HepG2 (cell line): ENCODE results near the gene TF. TPM values are rescaled to one million over a fixed set of nuclear protein-coding genes. Genes with fewer than 3 reads are reported as not detected.
A peak's percentile ranks its signal among the peaks of the same experiment; 100 is the strongest.

Source experiments
- ASH2L ChIP-seq: fragments of 300-600, 200-600 bp; sonication (generic); IDR thresholded peaks from 2 replicates; pipeline ENCODE4 v1.7.0; 2017; ENCODE audit warnings: low read depth, mild to moderate bottlenecking, moderate library complexity, mixed read lengths, low read length; ENCODE audit not compliant: insufficient read length
- EHMT2 ChIP-seq: fragments of 200-600 bp; sonication (generic); IDR thresholded peaks from 2 replicates; pipeline ENCODE4 v1.7.0; 2017; ENCODE audit warnings: antibody characterized with exemption, low read depth, low read length, borderline replicate concordance
- ELF4 ChIP-seq: sonication (generic); formaldehyde crosslinking; IDR thresholded peaks from 2 replicates; pipeline ENCODE4 v1.5.0; 2020; ENCODE audit warnings: missing genetic modification reagents, mild to moderate bottlenecking, moderate library complexity, borderline replicate concordance
- FOXK1 ChIP-seq: sonication (generic); formaldehyde crosslinking; IDR thresholded peaks from 2 replicates; pipeline ENCODE4 v1.4.0; 2020; ENCODE audit warnings: low read depth, missing genetic modification reagents, borderline replicate concordance
- HOXA9 ChIP-seq: sonication (generic); formaldehyde crosslinking; IDR thresholded peaks from 2 replicates; pipeline ENCODE4 v1.8.1; 2022; ENCODE audit warnings: missing genetic modification reagents, mild to moderate bottlenecking, moderate library complexity, borderline replicate concordance
- IKZF1 ChIP-seq: fragments of 450-650 bp; IDR thresholded peaks from 2 replicates; pipeline ENCODE4 v1.7.1; 2016
- NCOA1 ChIP-seq: sonication (generic); formaldehyde crosslinking; IDR thresholded peaks from 2 replicates; pipeline ENCODE4 v1.9.0; 2021; ENCODE audit warnings: missing genetic modification reagents
- NPAS2 ChIP-seq: sonication (generic); formaldehyde crosslinking; IDR thresholded peaks from 2 replicates; pipeline ENCODE4 v1.8.0; 2022; ENCODE audit warnings: mild to moderate bottlenecking, missing genetic modification reagents, borderline replicate concordance
- RARG ChIP-seq: sonication (generic); formaldehyde crosslinking; IDR thresholded peaks from 2 replicates; pipeline ENCODE4 v1.4.0; 2020; ENCODE audit warnings: low read depth, mild to moderate bottlenecking, missing genetic modification reagents
- RFX5 ChIP-seq: IDR thresholded peaks from 2 replicates; pipeline ENCODE4 v1.6.1; 2011; ENCODE audit warnings: low read depth, low read length, improper control_type of control experiment
- RFXANK ChIP-seq: IDR thresholded peaks from 2 replicates; pipeline ENCODE4 v1.6.1; 2016
- RXRB ChIP-seq: IDR thresholded peaks from 2 replicates; pipeline ENCODE4 v1.6.1; 2016; ENCODE audit warnings: borderline replicate concordance, missing genetic modification reagents, missing compliant biosample characterization
- SAP130 ChIP-seq: IDR thresholded peaks from 2 replicates; pipeline ENCODE4 v1.6.1; 2016; ENCODE audit warnings: low read depth
- SMARCC2 ChIP-seq: fragments of 450-650 bp; IDR thresholded peaks from 2 replicates; pipeline ENCODE4 v1.6.1; 2017; ENCODE audit warnings: antibody characterized with exemption, mild to moderate bottlenecking
- SOX6 ChIP-seq, 2 experiments: fragments of 450-650 bp in 1 of 2; sonication (generic) in 1 of 2; formaldehyde crosslinking in 1 of 2; IDR thresholded peaks; 2 replicates each; pipeline versions ENCODE4 v1.4.0 to v1.6.1; 2017 to 2020; ENCODE audit warnings: antibody characterized with exemption in 1 of 2, mild to moderate bottlenecking in 1 of 2, missing genetic modification reagents in 1 of 2
- SRSF1 ChIP-seq: fragments of 200-400 bp; formaldehyde crosslinking; optimal IDR thresholded peaks from 2 replicates; pipeline ENCODE3; 2017; ENCODE audit warnings: mild to moderate bottlenecking, low read depth, low read length, moderate library complexity
- STAG1 ChIP-seq: sonication (generic); formaldehyde crosslinking; IDR thresholded peaks from 2 replicates; pipeline ENCODE4 v1.4.0; 2020; ENCODE audit warnings: missing genetic modification reagents
- TEAD2 ChIP-seq: sonication (generic); formaldehyde crosslinking; IDR thresholded peaks from 2 replicates; pipeline ENCODE4 v1.9.0; 2021; ENCODE audit warnings: missing genetic modification reagents
- XRCC5 ChIP-seq: fragments of 200-400 bp; formaldehyde crosslinking; optimal IDR thresholded peaks from 2 replicates; pipeline ENCODE3; 2017; ENCODE audit warnings: mild to moderate bottlenecking, low read length
- ZBTB8A ChIP-seq: sonication (generic); formaldehyde crosslinking; IDR thresholded peaks from 2 replicates; pipeline ENCODE4 v1.4.0; 2020; ENCODE audit warnings: mild to moderate bottlenecking, low read depth, missing genetic modification reagents, borderline replicate concordance
- ZFP62 ChIP-seq: sonication (generic); formaldehyde crosslinking; IDR thresholded peaks from 2 replicates; pipeline ENCODE4 v1.4.0; 2020; ENCODE audit warnings: missing genetic modification reagents
- ZNF205 ChIP-seq: IDR thresholded peaks from 2 replicates; pipeline ENCODE4 v1.6.1; 2018; ENCODE audit warnings: missing biosample characterization, missing genetic modification reagents
- ZNF331 ChIP-seq: sonication (generic); formaldehyde crosslinking; IDR thresholded peaks from 2 replicates; pipeline ENCODE4 v1.4.0; 2020; ENCODE audit warnings: missing genetic modification reagents
- ZNF703 ChIP-seq: sonication (generic); formaldehyde crosslinking; IDR thresholded peaks from 2 replicates; pipeline ENCODE4 v1.5.1; 2020; ENCODE audit warnings: missing genetic modification reagents, mild to moderate bottlenecking, moderate library complexity, borderline replicate concordance
- ZNF724P ChIP-seq: sonication (generic); formaldehyde crosslinking; IDR thresholded peaks from 2 replicates; pipeline ENCODE4 v1.8.0; 2022; ENCODE audit warnings: missing genetic modification reagents, borderline replicate concordance
- ZNF839 ChIP-seq: sonication (generic); formaldehyde crosslinking; IDR thresholded peaks from 2 replicates; pipeline ENCODE4 v1.4.0; 2020; ENCODE audit warnings: missing genetic modification reagents, mild to moderate bottlenecking, borderline replicate concordance
- ZNF841 ChIP-seq: sonication (generic); formaldehyde crosslinking; IDR thresholded peaks from 2 replicates; pipeline ENCODE4 v1.8.1; 2023; ENCODE audit warnings: missing genetic modification reagents, borderline replicate concordance
- ZNF883 ChIP-seq: sonication (generic); formaldehyde crosslinking; IDR thresholded peaks from 2 replicates; pipeline ENCODE4 v1.5.1; 2020; ENCODE audit warnings: mild to moderate bottlenecking, missing genetic modification reagents; ENCODE audit errors: not compliant biosample characterization
- polyA plus RNA-seq, 8 experiments: library from polyadenylated mRNA; depleted of rRNA in 3 of 8; stranded (reverse) in 7 of 8; unstranded in 1 of 8; fragments of >200 nt; fragmentation: Illumina TruSeq in 4 of 8; extraction: Trizol in 4 of 8; gene quantifications; 2 replicates each; pipeline versions ENCODE4 v1.2.1 to v1.2.3, GENCODE V29; 2011 to 2016; ENCODE audit warnings: low read depth in 4 of 8, missing spikeins in 1 of 8, mixed read lengths in 1 of 8; ENCODE audit not compliant: insufficient read depth in 1 of 8
- total RNA-seq, 5 experiments: library from RNA; depleted of rRNA; stranded (reverse); fragments of >200 nt; fragmentation: Illumina TruSeq; extraction: Trizol; gene quantifications; 2 replicates each; pipeline ENCODE4 v1.2.3, GENCODE V29; 2016; ENCODE audit warnings: low read depth in 1 of 5
- TF ChIP-seq, protein P1 (sequence below): sonication (generic); IDR thresholded peaks from 2 replicates; pipeline ENCODE4 v1.6.1; 2016; ENCODE audit warnings: low read depth, borderline replicate concordance
- TF ChIP-seq, protein P2 (sequence below): sonication (generic); formaldehyde crosslinking; IDR thresholded peaks from 2 replicates; pipeline ENCODE4 v1.5.0; 2020; ENCODE audit warnings: mild to moderate bottlenecking, missing genetic modification reagents

The TF gene
- total and polyA plus RNA-seq, 2 of the 13 experiments (the other 11 are each of a cell fraction or from before 2014, with no cell fraction given): 10,074 to 11,821 TPM

DNA sequence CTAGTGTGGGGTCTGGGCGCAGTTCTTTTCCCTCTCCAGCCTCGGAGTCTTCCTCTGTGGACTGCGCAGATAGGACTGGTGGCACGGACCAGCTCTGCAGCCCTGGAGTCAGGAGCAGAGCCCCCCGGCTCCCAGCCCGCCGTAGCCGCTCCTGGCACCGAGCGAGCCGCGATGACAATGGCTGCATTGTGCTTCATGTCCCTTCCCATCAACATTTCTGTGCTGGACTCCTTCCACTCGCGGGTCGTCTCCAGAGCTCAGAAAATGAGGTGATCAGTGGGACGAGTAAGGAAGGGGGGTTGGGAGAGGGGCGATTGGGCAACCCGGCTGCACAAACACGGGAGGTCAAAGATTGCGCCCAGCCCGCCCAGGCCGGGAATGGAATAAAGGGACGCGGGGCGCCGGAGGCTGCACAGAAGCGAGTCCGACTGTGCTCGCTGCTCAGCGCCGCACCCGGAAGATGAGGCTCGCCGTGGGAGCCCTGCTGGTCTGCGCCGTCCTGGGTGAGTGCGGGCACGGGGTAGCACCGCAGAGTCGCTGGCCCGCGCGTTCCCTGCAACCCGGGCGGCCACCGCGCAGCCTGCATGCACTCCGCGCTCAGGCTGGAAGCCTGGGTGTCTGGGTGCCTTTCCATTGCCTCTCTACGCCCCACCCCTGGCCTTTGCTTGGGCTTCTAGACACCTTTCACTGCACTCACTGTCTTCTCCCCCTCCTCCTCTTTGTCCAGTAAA, at the start of gene TF (continued):
- TF ChIP-seq NPAS2 (CRISPR knock-in tag) (no peak), EHMT2 (no peak), RFX5 (no peak), ZNF703 (CRISPR knock-in tag) (peak; percentile 99), ZNF839 (CRISPR knock-in tag) (no peak; the same call in 1 of the 2 replicates), STAG1 (peak; percentile 29; the same call in 1 of the 2 replicates), ASH2L (peak; percentile 84), NCOA1 (CRISPR knock-in tag) (peak; percentile 61; the same call in 1 of the 2 replicates), ZNF205 (peak; percentile 97), TEAD2 (CRISPR knock-in tag) (no peak), SAP130 (CRISPR knock-in tag) (peak; percentile 93), SMARCC2 (no peak), RARG (CRISPR knock-in tag) (peak; percentile 52; the same call in 1 of the 2 replicates), ZFP62 (CRISPR knock-in tag) (no peak), SRSF1 (peak; percentile 38), ZNF331 (peak; percentile 88), ELF4 (CRISPR knock-in tag) (no peak), SOX6 (IDR thresholded peaks at IDR 0.05) (no peak), SOX6 (CRISPR knock-in tag; IDR thresholded peaks at IDR 0.05) (peak; percentile 98), RXRB (CRISPR knock-in tag) (peak; percentile 97), IKZF1 (no peak), FOXK1 (CRISPR knock-in tag) (peak; percentile 83), RFXANK (CRISPR knock-in tag) (no peak), ZBTB8A (CRISPR knock-in tag) (peak; percentile 80; the same call in 1 of the 2 replicates), ZNF724P (CRISPR knock-in tag) (peak; percentile 90; the same call in 1 of the 2 replicates), ZNF841 (CRISPR knock-in tag) (no peak), HOXA9 (CRISPR knock-in tag) (no peak), ZNF883 (peak; percentile 95), XRCC5 (peak; percentile 84)
- TF ChIP-seq, protein P1, sequence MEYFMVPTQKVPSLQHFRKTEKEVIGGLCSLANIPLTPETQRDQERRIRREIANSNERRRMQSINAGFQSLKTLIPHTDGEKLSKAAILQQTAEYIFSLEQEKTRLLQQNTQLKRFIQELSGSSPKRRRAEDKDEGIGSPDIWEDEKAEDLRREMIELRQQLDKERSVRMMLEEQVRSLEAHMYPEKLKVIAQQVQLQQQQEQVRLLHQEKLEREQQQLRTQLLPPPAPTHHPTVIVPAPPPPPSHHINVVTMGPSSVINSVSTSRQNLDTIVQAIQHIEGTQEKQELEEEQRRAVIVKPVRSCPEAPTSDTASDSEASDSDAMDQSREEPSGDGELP: peak; percentile 68; the same call in 1 of the 2 replicates
- TF ChIP-seq, protein P2, sequence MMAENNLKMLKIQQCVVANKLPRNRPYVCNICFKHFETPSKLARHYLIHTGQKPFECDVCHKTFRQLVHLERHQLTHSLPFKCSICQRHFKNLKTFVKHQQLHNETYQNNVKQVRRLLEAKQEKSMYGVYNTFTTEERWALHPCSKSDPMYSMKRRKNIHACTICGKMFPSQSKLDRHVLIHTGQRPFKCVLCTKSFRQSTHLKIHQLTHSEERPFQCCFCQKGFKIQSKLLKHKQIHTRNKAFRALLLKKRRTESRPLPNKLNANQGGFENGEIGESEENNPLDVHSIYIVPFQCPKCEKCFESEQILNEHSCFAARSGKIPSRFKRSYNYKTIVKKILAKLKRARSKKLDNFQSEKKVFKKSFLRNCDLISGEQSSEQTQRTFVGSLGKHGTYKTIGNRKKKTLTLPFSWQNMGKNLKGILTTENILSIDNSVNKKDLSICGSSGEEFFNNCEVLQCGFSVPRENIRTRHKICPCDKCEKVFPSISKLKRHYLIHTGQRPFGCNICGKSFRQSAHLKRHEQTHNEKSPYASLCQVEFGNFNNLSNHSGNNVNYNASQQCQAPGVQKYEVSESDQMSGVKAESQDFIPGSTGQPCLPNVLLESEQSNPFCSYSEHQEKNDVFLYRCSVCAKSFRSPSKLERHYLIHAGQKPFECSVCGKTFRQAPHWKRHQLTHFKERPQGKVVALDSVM (CRISPR knock-in tag): peak; percentile 91
